Activated T-helper 17 cell treated with anti-CD3 and anti-CD28 coated beads, Interleukin-2, amount 50 U/mL, for 72 hours (primary cell): Measurements from ENCODE around the gene CEACAM16. TPM values are rescaled to one million over a fixed set of nuclear protein-coding genes. Genes with fewer than 3 reads are reported as not detected.

Experiments used
- ATAC-seq: fragments of 150-1000 bp; cut with Tn5 transposase; replicated peaks from 2 replicates; pipeline ENCODE4 v1.10.0; 2021; ENCODE audit warnings: mild to moderate bottlenecking, moderate library complexity
- H3K27ac Mint-ChIP-seq: one replicate; pipeline ENCODE4 v1.8.0; 2022; ENCODE audit warnings: mixed read lengths
- H3K27me3 Mint-ChIP-seq: one replicate; pipeline ENCODE4 v1.8.0; 2022; ENCODE audit warnings: mixed read lengths
- H3K36me3 Mint-ChIP-seq: one replicate; pipeline ENCODE4 v1.8.0; 2022; ENCODE audit warnings: low read depth, mild to moderate bottlenecking, mixed read lengths
- H3K4me1 Mint-ChIP-seq: one replicate; pipeline ENCODE4 v1.8.0; 2022; ENCODE audit warnings: mixed read lengths
- H3K4me3 Mint-ChIP-seq: one replicate; pipeline ENCODE4 v1.8.0; 2022; ENCODE audit warnings: mild to moderate bottlenecking, mixed read lengths
- H3K9me3 Mint-ChIP-seq: one replicate; pipeline ENCODE4 v1.8.0; 2022; ENCODE audit warnings: mixed read lengths
- total RNA-seq, 2 donors: library from RNA; stranded (reverse); gene quantifications; one replicate each; pipeline ENCODE4 v1.2.3, GENCODE V29; 2022

The CEACAM16 gene
- total RNA-seq, 2 donors from 2014 or later = not detected

DNA sequence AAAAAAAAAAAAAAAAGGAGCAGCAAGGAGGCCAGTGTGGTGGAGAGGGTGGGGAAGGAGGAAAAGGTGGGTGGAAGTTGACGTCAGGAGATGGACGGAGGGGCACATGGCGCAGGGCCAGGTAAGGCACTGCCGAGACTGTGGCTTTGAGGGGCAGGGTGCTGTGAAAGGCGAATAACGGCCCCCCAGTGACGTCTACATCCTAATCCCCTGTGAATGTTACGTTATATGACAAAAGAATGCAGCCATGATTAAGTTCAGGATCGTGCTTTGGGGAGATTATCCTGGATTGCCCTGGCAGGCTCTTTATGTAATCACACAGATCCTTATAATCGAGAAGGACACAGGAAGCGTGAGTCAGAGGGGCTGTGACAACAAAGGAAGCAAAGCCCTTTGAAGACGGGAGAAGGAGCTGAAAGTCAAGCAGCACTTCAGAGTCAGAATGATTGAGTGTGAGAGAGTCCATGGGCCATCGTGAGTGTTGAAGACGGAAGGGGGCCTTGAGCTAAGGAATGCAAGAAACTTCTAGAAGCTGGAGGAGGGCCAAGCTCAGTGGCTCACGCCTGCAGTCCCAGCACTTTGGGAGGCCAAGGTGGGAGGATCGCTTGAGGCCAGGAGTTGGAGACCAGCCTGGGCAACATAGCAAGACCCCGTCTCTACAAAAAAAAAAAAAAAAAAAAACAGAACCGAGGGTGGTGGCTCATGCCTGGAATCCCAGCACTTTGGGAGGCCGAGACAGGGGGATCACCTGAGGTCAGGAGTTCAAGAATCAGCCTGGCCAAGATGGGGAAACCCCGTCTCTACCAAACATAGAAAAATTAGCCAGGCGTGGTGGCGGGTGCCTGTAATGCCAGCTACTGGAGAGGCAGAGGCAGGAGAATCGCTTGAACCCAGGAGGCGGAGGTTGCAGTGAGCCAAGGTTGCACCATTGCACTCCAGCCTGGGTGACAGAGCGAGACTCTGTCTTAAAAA lies 13.8 kb upstream of the CEACAM16 start:
- Mint-ChIP-seq H3K4me3 (no peak overlapping the region), H3K9me3 (no peaks in the 10 kb centered on the region), H3K27me3 (peaks cover 16% of the 10 kb centered on the region), H3K27ac (peak overlapping the region; percentile 41), H3K36me3 (no peaks in the 10 kb centered on the region), H3K4me1 (peaks cover 6% of the 10 kb centered on the region)
- peak; percentile 68 for ATAC-seq

DNA sequence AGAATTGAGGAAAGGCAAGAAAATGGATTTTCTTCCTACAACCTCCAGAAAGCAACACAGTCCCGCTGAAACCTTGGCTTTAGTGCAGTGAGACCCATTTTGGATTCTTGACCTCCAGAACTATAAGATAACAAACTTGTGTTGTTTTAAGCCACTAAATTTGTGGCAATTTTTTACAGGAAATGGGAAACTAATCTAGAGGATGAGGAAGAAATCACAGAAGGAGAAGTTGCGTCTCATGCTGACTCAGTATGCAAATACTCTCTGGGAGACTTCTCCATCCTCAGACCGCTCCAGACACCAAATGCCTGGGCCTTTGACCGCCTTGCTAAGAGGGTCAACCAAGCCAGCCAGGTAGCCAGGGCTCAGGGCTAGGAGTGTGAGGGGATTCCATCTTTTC lies 13.1 kb upstream of the CEACAM16 start:
- H3K4me1 Mint-ChIP-seq = peaks cover 6% of the 10 kb centered on the region
- no peak for ATAC-seq
- no peaks in the 10 kb centered on the region for H3K9me3 Mint-ChIP-seq
- no peak overlapping the region for H3K27ac Mint-ChIP-seq
- H3K4me3 Mint-ChIP-seq = no peak overlapping the region
- H3K36me3 Mint-ChIP-seq = no peaks in the 10 kb centered on the region
- peaks cover 16% of the 10 kb centered on the region for H3K27me3 Mint-ChIP-seq

DNA sequence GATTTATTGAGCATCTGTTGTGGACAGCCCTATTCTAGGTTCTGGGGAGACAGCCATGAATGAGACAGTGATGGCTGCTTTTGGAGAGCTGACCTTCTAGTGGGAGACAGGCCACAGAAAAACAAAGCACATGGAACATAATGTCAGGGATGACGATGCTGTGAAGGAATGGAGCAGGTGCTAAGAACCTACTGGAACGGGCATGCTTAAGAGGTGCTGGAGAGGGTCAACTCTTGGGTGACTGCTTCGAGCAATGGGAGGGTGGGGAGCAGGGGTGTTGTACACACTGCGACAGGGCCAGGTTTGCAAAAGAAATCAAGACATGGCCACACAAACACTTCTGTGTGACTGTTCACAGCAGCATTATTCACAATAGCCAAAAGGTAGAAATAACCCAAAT lies 12.1 kb upstream of the CEACAM16 start:
- H3K27ac Mint-ChIP-seq = no peak overlapping the region

DNA sequence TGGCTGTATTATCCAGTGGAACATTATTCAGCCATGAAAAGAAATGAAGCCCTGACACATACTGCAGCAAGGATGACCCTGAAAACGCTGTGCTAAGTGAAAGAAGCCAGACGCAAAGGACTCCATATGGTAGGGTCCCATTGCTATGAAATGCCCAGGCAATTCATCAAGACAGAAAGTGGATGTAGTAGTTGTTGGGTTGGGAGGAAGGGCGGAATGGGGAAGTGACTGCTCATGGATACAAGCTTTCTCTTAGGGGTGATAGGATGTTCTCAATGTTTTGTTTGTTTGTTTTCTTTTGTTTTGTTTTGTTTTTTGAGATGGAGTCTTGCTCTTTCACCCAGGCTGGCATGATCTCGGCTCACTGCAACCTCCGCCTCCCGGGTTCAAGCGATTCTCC lies 11.1 kb upstream of the CEACAM16 start:
- Mint-ChIP-seq H3K4me3 (no peak overlapping the region), H3K36me3 (no peaks in the 10 kb centered on the region), H3K4me1 (peaks cover 16% of the 10 kb centered on the region), H3K9me3 (no peaks in the 10 kb centered on the region), H3K27me3 (peaks cover 16% of the 10 kb centered on the region), H3K27ac (no peak overlapping the region)
- no peak for ATAC-seq

More for the DNA sequence above, 12.1 kb upstream of the CEACAM16 start:
- no peak for ATAC-seq
- Mint-ChIP-seq H3K4me3 (no peak overlapping the region), H3K27me3 (peaks cover 16% of the 10 kb centered on the region), H3K4me1 (peaks cover 8% of the 10 kb centered on the region), H3K36me3 (no peaks in the 10 kb centered on the region), H3K9me3 (no peaks in the 10 kb centered on the region)

DNA sequence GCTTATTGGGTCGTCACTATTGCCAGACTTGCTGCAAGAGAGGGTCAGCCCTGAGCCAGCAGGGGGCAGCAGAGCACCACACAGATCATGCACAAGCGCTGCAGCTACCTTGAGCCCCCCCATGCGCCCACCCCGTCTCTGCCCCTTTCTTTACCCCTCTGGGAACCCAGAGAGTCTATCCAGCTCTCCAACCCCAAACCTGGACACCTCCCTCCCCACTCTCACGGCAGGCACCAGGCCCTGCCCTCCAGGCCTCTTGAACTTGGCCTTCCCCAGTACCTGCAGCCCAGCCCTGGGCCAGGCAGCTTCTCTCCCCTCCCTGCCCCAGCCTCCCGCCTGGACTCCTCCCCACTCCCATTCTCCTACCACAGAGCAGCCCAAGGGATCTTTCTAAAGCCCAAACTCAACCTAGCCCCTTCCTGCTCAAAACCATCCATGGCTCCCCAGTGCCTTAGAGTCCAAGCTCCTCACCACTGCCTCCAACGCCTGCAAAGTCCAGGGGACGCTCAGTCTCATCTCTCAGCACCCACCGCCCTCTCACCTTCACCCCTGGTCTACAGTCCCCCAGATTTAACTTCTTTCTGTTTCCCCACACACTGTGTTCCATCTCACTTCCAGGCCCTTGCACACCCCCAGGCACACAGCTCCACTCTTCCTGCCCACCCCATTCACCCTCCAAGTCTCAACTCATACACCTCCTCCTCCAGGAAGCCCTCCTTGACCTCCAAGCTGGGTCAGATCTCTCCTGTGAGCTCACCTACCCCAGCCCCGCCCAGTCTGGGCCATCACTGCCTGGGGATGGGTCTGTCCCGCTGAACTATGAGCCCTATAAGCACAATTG lies 9.4 kb upstream of the CEACAM16 start:
- H3K9me3 Mint-ChIP-seq = no peaks in the 10 kb centered on the region
- H3K36me3 Mint-ChIP-seq = no peaks in the 10 kb centered on the region
- peaks cover 24% of the 10 kb centered on the region for H3K4me1 Mint-ChIP-seq
- peak; percentile 13 for ATAC-seq
- H3K4me3 Mint-ChIP-seq = no peak overlapping the region
- H3K27ac Mint-ChIP-seq = no peak overlapping the region
- peaks cover 16% of the 10 kb centered on the region for H3K27me3 Mint-ChIP-seq

DNA sequence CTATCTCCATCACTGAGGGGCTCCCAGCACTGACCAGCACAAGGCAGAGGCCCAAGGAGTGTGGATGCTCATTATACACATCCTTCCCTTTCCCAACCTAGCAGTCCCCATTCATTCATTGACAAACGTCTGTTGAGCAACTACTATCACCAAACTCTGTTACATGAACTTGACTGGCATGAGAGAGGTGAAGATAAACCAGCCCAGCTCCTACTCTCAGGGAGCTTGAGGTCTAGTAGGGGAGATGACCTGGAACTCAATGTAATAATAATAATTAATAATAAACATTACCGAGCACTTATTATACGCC lies 8.9 kb upstream of the CEACAM16 start:
- H3K4me3 Mint-ChIP-seq = no peak overlapping the region
- H3K4me1 Mint-ChIP-seq = peaks cover 20% of the 10 kb centered on the region

DNA sequence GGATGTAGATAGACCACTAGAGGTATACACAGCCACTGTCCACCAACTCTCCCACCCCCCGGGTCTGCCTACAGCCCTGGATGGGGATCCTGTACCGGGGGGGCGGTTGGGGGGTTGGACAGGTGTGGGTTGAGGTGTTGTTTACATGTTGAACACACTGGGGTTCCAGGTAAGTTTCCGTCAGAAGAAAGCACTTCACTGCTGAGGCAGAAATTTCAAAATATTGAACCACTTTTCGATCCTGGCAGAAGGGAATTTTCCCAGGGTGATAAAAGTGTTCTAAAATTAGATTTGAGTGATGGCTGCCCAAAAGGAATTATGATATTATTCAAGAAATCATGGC lies 6.6 kb upstream of the CEACAM16 start:
- H3K27me3 Mint-ChIP-seq = peaks cover 6% of the 10 kb centered on the region
- H3K27ac Mint-ChIP-seq = peak overlapping the region; percentile 84
- H3K4me1 Mint-ChIP-seq = peaks cover 18% of the 10 kb centered on the region
- H3K9me3 Mint-ChIP-seq = no peaks in the 10 kb centered on the region
- ATAC-seq = peak; percentile 54
- peak overlapping the region; percentile 78 for H3K4me3 Mint-ChIP-seq
- H3K36me3 Mint-ChIP-seq = no peaks in the 10 kb centered on the region

More for the DNA sequence above, 8.9 kb upstream of the CEACAM16 start:
- no peak for ATAC-seq
- Mint-ChIP-seq H3K36me3 (no peaks in the 10 kb centered on the region), H3K27me3 (peaks cover 14% of the 10 kb centered on the region), H3K9me3 (no peaks in the 10 kb centered on the region), H3K27ac (no peak overlapping the region)

DNA sequence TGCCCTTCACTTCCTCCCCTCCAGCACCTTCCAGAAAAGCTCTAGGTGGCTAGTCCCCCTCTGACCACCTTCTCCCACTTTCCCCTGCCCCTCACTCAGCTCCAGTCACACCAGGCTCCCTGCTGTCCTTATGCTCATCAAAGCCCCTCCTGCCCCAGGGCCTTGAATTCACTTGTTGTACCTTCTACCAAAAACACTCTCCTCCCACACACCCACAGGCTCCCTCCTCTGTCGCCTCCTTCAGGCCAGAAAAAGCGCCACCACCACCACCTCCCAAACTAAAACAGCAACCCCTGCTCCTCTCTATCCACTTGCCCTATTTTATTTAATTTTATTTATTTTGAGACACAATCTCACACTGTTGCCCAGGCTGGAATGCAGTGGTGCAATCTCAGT lies 4.8 kb upstream of the CEACAM16 start:
- Mint-ChIP-seq H3K27me3 (peaks cover 4% of the 10 kb centered on the region), H3K4me3 (peak overlapping the region; percentile 38)

DNA sequence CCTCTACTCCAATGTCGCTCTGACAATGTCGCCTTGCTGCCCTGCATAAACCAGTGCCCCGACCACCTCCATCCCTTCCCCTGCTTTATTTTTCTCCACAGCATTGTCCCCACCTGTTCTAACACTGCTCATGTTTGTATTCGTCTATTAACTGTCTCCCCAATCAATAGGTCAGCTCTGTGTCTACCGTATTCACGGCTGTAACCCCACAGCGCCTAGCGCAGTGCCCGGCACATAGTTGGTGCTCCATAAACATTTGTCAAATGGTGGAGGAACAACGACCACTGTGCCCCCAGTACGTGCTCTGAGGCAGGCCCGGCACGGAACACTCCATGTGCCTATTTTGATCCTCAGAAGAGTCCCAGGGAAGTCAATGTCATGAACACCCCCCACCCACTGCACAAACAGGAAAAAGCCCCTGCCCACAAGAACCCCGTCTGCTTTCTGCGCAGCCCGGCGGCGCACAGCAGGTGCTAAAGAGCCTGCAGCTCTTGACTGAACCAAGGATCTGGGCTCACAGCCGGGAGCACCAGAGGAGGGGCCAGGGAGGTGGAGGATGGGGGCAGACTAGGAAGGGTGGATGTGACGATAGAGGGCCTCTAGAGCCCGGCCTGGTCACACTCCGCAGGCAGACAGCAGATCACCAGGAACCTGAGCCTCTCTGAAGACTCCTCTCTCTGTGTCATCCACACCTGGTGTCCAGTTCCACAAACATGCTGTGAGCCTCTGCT lies 1.8 kb upstream of the CEACAM16 start:
- Mint-ChIP-seq H3K4me1 (peaks cover 14% of the 10 kb centered on the region), H3K27ac (peak overlapping the region; percentile 41), H3K9me3 (no peaks in the 10 kb centered on the region), H3K4me3 (no peak overlapping the region), H3K27me3 (peaks cover 4% of the 10 kb centered on the region), H3K36me3 (no peaks in the 10 kb centered on the region)
- no peak for ATAC-seq

More for the DNA sequence above, 4.8 kb upstream of the CEACAM16 start:
- Mint-ChIP-seq H3K36me3 (no peaks in the 10 kb centered on the region), H3K9me3 (no peaks in the 10 kb centered on the region), H3K4me1 (peaks cover 18% of the 10 kb centered on the region), H3K27ac (peak overlapping the region; percentile 43)
- no peak for ATAC-seq

DNA sequence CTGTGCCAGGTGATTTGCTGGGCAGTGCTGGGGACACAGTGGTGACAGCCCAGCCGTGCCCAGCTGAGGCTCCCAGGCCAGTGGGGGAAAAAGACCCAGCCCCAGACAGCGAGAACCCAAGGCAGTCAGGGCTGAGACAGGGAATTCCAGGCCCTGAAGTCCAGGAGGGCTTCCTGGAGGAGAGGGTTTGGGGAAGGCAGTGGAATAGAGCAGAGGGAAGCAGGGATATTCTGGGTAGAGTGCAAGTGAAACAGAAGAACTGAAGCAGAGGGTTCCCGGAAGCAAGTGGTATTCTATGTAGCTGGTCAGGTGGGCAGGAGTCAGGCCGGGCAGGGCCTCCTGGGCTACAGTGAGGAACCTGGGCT lies 1.3 kb upstream of the CEACAM16 start:
- peaks cover 10% of the 10 kb centered on the region for H3K4me1 Mint-ChIP-seq

DNA sequence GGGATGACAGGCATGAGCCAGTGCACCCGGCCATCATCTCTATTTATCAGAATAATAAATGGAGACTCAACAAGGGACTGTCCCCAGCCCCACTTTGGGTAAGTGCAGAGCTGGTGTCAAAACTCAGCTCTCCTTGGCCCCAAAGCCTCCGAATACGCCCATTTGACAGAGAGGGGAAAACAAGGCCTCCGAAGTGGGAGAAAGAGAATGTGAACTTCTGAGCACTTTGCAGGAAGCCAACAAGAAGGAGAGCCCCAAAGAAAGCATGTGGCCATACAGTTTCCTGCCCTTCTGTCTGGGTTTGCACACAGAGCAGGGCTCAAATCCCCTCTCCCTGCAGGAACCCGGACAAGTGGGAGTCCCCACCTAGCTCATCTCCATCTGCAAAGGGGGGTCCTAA lies 1.6 kb downstream of the CEACAM16 start:
- Mint-ChIP-seq H3K4me3 (no peak overlapping the region), H3K27ac (no peak overlapping the region)

More for the DNA sequence above, 1.3 kb upstream of the CEACAM16 start:
- no peak for ATAC-seq
- no peaks in the 10 kb centered on the region for H3K9me3 Mint-ChIP-seq
- H3K4me3 Mint-ChIP-seq = no peak overlapping the region
- peaks cover 4% of the 10 kb centered on the region for H3K27me3 Mint-ChIP-seq
- H3K36me3 Mint-ChIP-seq = no peaks in the 10 kb centered on the region
- H3K27ac Mint-ChIP-seq = peak overlapping the region; percentile 41

DNA sequence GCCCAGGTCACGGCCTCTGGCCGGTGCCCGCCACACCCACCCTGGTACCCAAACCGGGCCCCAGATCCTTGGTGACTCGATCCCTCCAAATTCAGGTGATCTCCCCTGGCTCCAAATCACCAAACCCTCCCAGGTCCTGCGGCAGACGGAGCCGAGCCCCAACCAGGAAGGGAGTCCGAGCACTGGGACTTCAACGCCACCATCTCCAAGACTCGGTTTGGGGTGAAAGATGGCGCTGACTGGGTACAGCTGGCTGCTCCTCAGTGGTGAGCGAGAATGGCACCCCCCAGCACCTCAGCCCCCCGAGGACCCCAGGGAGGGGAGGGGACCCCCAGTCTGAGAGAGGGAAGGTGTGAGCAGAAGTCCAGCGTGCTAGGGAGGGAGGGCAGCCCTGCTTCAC lies 2.3 kb downstream of the CEACAM16 start:
- no peaks in the 10 kb centered on the region for H3K4me1 Mint-ChIP-seq

More for the DNA sequence above, 1.6 kb downstream of the CEACAM16 start:
- no peaks in the 10 kb centered on the region for H3K36me3 Mint-ChIP-seq
- H3K4me1 Mint-ChIP-seq = no peaks in the 10 kb centered on the region
- H3K9me3 Mint-ChIP-seq = no peaks in the 10 kb centered on the region
- H3K27me3 Mint-ChIP-seq = peaks cover 4% of the 10 kb centered on the region
- no peak for ATAC-seq

DNA sequence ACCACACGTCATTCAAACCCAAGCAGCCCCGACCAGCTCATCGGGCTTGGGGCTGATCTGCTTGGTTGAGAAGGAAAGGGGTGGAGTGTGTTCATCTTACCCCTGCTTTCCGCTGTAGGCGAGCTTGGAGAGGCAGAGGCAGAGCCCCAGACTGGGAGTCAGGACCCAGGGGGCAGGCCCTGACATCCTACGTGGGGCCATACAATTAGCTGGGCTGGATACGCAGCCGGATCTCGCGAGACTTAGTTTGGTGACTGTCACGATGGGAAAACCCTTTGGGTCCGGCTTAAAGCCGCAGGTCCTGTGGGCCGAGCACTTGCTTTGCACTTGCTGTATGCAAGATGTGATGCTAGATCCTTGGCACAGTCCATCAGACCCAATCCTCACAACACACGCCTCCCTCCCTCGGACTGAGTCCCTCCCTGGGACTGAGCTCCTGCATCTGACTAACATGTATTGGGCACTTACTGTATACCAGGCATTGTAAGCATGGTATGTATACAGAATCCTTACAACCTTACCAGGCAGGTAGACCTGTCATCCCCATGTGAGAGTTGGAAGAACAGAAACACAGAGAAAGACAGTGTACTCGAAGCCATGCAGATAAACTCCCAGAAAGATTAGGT lies 3.7 kb downstream of the CEACAM16 start:
- H3K4me3 Mint-ChIP-seq = no peak overlapping the region
- no peak overlapping the region for H3K27ac Mint-ChIP-seq
- no peak for ATAC-seq
- H3K27me3 Mint-ChIP-seq = peaks cover 3% of the 10 kb centered on the region
- no peaks in the 10 kb centered on the region for H3K9me3 Mint-ChIP-seq
- H3K36me3 Mint-ChIP-seq = no peaks in the 10 kb centered on the region
- no peaks in the 10 kb centered on the region for H3K4me1 Mint-ChIP-seq

More for the DNA sequence above, 2.3 kb downstream of the CEACAM16 start:
- Mint-ChIP-seq H3K4me3 (no peak overlapping the region), H3K36me3 (no peaks in the 10 kb centered on the region), H3K27ac (no peak overlapping the region), H3K9me3 (no peaks in the 10 kb centered on the region), H3K27me3 (peaks cover 4% of the 10 kb centered on the region)
- ATAC-seq = no peak
